ENCODE measurements around the gene WDR4. TPM values are rescaled to one million over a fixed set of nuclear protein-coding genes. Genes with fewer than 3 reads are reported as not detected.

WDR4 gene
- total and polyA plus RNA-seq, 5 donors = 3.7 to 7.7 (median 4.7) TPM

DNA sequence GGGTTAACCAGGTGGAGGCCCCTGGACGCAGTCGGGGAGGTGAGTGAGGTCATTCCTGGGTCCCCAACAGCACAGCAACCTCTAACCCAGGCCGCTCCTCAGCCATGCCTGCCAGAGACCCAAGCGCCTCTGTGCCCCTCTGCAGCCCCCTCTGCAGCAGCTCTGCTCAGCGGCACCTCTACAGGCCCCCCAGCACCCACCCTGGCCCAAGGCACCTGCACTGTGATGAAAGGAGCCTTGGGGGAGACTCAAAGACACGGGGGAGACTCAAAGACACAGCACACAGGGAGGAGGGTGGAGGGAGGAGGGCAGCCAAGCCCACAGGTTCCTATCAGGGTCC is 19.5 kb downstream of the WDR4 start:
- intact Hi-C loops (cut with DNase I) = no loop called here
- no peaks in the 10 kb centered on the region for H3K27me3 ChIP-seq (ENCODE audit: control insufficient read depth, insufficient read depth)
- H3K9me3 ChIP-seq (ENCODE audit: control insufficient read depth, low read length) = no peaks in the 10 kb centered on the region
- no peak overlapping the region for H3K4me3 ChIP-seq (ENCODE audit: low read length)
- no peaks in the 10 kb centered on the region for H3K4me1 ChIP-seq (ENCODE audit: control insufficient read depth, insufficient read depth, low read length)
- 92% methylated on average over 6 of the region's 6 CpGs for WGBS
- DNase-seq = peak in 1 of 3 donors; percentile 34
- ATAC-seq = no peak
- H3K27ac ChIP-seq (ENCODE audit: low read length) = no peak overlapping the region

DNA sequence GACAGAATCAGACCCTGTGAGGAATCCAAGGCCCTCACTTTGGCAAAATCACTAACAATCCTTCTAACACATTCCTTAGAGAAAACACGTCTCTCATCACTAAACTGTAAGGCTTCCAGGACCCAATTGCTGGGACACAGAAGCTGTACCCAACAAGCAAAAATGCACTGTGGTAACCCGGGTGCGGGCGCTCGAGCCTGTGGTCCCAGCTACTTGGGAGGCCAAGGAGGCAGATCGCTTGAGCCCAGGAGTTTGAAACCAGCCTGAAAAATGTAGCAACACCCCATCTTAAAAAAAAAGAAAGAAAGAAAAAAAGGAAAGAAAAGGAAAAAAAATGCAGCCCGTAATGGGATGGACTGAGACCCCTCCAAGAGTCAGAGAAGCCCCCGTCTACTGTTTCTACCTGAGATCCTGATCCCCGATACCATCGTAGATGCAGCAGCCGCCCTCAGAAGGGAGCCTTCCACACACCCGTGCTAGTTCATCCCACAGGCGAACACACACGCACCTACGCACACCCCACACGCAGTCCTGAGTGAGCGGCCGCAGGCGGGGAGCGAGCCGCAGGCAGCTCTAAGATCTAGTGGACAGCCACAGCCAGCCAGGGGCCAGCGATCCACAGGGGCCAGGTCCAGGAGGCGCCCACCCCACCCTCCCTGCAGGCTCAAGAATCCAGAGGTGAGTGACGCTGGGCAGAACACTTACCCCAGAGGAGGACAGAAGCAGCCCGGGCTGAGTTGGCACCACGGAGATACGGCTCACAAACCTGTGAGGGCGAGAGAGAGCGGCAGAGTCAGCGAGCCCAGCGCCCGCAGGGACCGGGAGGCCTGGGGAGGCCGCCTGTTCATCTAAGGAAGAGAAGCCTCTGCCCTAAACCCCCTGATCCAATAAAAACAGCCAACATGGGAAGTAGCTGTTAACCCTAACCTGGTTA is 20.1 kb downstream of the WDR4 start:
- DNase-seq (peak in 1 of 3 donors; percentile 29), ATAC-seq (no peak)
- Histone ChIP-seq H3K27me3 (ENCODE audit: control insufficient read depth, insufficient read depth) (no peaks in the 10 kb centered on the region), H3K4me3 (ENCODE audit: low read length) (no peak overlapping the region), H3K27ac (ENCODE audit: low read length) (no peak overlapping the region), H3K4me1 (ENCODE audit: control insufficient read depth, insufficient read depth, low read length) (no peaks in the 10 kb centered on the region), H3K9me3 (ENCODE audit: control insufficient read depth, low read length) (no peaks in the 10 kb centered on the region)
- intact Hi-C loops (cut with DNase I) = no loop called here
- 97% methylated on average over 34 of the region's 34 CpGs for WGBS

DNA sequence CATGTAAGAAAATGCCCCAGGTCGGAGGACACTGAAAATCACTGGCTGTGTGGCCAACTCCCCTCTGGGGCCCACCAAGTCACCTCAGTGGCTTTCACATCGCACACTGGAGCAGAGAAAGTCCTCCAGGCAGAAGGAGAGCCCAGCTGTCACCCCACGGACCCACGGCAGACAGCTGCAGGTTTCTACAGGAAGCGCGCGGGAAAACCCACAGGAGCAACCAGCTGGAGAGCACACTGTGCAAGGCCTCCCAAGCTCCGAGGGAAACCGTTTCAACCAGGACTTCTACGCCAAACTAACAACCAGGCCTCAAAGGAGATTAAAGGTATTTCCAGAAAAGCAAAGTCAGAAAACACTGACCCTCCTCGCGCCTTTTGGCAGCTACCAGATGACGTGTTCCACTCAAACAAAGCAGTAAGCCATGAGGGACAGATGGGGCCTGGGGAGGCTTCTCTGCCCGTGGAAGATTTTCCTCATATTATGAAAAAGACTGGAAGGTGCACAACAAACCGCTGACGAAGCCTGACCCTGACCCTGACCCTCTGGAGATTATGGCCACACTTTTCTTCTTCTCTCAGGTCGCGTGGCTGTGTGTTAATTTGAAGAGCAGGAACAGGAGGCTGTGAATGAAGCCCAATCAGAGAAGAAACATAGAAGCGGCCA is 21.0 kb downstream of the WDR4 start:
- H3K9me3 ChIP-seq (ENCODE audit: control insufficient read depth, low read length) = no peaks in the 10 kb centered on the region
- H3K4me3 ChIP-seq (ENCODE audit: low read length) = no peak overlapping the region
- H3K4me1 ChIP-seq (ENCODE audit: control insufficient read depth, insufficient read depth, low read length) = no peaks in the 10 kb centered on the region
- 91% methylated on average over 19 of the region's 19 CpGs for WGBS
- ATAC-seq (no peak), DNase-seq (peak in 1 of 3 donors; percentile 39)
- no peak overlapping the region for H3K27ac ChIP-seq (ENCODE audit: low read length)
- H3K27me3 ChIP-seq (ENCODE audit: control insufficient read depth, insufficient read depth) = no peaks in the 10 kb centered on the region
- intact Hi-C loops (cut with DNase I) = no loop called here

DNA sequence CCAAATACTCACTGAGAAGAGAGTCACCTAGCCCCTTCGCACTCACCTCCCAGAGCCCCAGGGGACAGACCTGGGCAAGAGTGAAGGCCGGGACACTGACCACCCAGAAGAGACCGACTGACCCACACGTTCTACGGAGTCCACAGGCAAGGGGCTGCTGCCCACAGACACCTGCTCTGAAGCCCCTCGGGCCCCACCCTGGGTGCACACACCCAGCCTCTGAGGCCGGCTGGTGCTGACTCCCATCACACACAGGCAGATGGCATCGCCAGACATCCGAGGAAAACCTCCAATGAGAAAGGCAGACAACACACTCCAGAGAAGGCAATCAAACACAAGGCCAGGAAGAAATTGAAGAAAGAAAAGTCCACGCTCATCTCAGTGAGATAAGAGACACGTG is 22.1 kb downstream of the WDR4 start:
- H3K9me3 ChIP-seq (ENCODE audit: control insufficient read depth, low read length) = no peaks in the 10 kb centered on the region
- H3K27me3 ChIP-seq (ENCODE audit: control insufficient read depth, insufficient read depth) = no peaks in the 10 kb centered on the region
- no peak for ATAC-seq
- no peaks in the 10 kb centered on the region for H3K4me1 ChIP-seq (ENCODE audit: control insufficient read depth, insufficient read depth, low read length)
- intact Hi-C loops (cut with DNase I) = no loop called here
- no peak overlapping the region for H3K4me3 ChIP-seq (ENCODE audit: low read length)
- DNase-seq = peak in 1 of 3 donors; percentile 35
- WGBS = 93% methylated on average over 11 of the region's 11 CpGs
- H3K27ac ChIP-seq (ENCODE audit: low read length) = no peak overlapping the region

DNA sequence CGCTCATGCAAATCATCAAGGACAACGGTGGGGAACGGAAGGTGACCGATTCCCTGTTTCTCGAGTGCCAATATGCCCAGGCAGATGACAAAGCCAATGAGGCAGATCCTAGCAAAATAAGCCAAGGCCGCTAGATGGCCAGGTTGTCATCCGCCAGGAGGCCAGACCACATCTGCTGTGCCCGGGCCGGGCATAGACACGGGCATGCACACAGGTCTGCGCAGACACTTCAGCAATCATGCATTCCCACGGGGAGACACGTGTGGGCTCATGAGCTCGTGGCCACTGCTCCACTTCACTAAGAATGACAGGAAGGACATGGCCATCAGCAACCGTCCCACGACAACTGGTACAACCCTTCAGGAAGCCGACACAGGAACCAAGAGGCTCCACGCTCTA is 23.4 kb downstream of the WDR4 start:
- DNase-seq (peak in 1 of 3 donors; percentile 21), ATAC-seq (no peak)
- H3K27ac ChIP-seq (ENCODE audit: low read length) = no peak overlapping the region
- H3K27me3 ChIP-seq (ENCODE audit: control insufficient read depth, insufficient read depth) = no peaks in the 10 kb centered on the region
- intact Hi-C loops (cut with DNase I) = no loop called here
- no peaks in the 10 kb centered on the region for H3K4me1 ChIP-seq (ENCODE audit: control insufficient read depth, insufficient read depth, low read length)
- no peak overlapping the region for H3K4me3 ChIP-seq (ENCODE audit: low read length)
- 86% methylated on average over 18 of the region's 18 CpGs for WGBS
- no peaks in the 10 kb centered on the region for H3K9me3 ChIP-seq (ENCODE audit: control insufficient read depth, low read length)

DNA sequence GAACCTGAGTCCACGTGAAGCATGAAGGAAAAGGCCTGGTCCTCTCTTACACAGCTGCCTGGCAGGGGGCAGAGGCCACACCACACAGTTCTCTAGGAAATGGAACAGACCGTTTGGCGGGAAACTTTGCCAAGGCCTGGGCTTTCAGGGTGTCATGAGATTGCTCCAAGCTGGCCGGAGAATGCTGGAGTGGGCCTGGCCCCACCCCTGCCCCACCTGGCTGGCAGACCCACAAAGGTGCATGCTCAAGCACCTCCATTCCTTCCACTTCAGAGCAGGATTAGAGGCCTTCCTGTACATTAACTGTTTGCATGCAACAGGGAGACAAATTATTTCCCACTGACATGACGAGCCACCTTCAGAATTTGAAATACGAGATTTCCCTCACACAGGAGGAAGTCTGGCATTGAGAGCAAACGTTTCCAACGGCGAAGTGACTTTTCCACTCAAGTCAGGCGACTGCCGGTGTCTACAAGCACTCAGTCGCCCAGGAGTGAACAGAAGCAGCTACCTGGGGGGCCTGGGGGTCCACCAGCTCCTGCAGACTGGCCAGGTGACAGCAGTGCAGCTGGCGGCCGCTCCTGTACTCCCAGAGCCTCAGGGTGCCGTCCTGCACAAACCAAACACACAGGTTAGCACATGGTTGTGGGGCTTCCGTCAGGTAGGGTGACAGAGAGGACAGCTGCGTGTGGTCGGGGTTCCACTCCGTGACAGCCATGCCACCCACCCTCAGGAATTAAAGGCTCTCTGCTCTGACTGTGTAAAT is 24.0 kb downstream of the WDR4 start:
- Histone ChIP-seq H3K27me3 (ENCODE audit: control insufficient read depth, insufficient read depth) (no peaks in the 10 kb centered on the region), H3K4me1 (ENCODE audit: control insufficient read depth, insufficient read depth, low read length) (no peaks in the 10 kb centered on the region), H3K4me3 (ENCODE audit: low read length) (no peak overlapping the region), H3K9me3 (ENCODE audit: control insufficient read depth, low read length) (no peaks in the 10 kb centered on the region), H3K27ac (ENCODE audit: low read length) (no peak overlapping the region)
- no peak for ATAC-seq
- intact Hi-C loops (cut with DNase I) = no loop called here
- WGBS = 88% methylated on average over 19 of the region's 19 CpGs
- peak in 1 of 3 donors; percentile 30 for DNase-seq

DNA sequence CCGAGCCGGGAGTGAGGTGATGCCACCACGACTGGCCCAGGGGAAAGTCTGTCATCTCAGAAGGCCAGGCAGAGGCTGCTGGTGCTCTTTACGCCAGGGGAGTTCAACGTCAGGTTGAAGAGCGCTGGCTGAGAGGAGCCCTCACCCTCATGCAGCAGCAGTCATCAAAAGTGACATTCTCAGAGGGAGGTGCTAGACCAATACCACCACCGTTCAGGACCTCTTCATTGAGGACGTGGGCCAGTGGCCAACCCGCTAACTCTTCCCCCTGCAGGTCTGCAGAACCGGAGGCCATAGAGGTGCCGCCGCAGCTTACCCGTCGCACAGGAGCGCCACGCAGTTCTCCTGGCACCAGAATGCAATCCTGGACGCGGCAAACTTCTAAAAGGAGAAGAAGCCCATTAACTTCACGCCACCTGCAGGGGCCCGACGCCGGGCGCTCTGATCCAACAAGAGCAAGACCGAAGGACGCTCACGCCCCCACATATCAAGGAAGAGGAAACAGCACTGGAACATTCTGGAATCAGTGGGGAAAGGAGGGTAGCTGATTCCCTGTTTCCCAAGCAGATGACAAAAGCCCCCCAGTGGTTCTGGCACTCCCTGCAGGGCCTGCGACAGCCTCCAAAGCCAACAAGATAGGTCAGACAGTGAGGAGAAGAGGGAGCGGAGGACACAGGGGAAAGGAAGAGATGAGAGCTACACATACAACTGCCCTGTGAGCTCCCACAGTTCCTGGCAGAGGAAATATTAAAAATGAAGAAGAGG is 24.9 kb downstream of the WDR4 start:
- Histone ChIP-seq H3K27ac (ENCODE audit: low read length) (no peak overlapping the region), H3K27me3 (ENCODE audit: control insufficient read depth, insufficient read depth) (no peaks in the 10 kb centered on the region), H3K4me1 (ENCODE audit: control insufficient read depth, insufficient read depth, low read length) (no peaks in the 10 kb centered on the region), H3K9me3 (ENCODE audit: control insufficient read depth, low read length) (no peaks in the 10 kb centered on the region), H3K4me3 (ENCODE audit: low read length) (no peak overlapping the region)
- DNase-seq = peak in 1 of 3 donors; percentile 10
- no peak for ATAC-seq
- WGBS = 94% methylated on average over 28 of the region's 28 CpGs
- intact Hi-C loops (cut with DNase I) = no loop called here

DNA sequence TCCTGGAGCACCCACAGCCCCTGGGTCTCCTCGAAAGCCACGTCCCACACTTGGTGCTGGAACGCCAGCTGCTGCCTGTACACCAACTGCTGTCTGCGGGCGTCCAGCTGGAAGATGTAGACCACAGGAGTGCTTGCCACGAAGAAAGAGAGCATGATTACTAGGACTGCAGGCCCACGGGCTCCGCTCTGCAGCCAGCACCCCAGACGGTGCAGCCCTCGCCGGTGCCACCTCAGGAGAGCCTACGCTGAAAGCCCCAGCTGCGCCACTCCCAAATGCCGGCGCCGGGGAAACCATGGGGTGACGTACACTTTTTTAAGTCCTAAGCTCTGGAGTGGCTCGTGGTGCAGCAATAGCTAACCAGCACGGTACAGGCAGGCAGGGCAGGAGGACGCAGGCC is 25.7 kb downstream of the WDR4 start:
- Histone ChIP-seq H3K9me3 (ENCODE audit: control insufficient read depth, low read length) (no peaks in the 10 kb centered on the region), H3K27me3 (ENCODE audit: control insufficient read depth, insufficient read depth) (no peaks in the 10 kb centered on the region), H3K4me3 (ENCODE audit: low read length) (no peak overlapping the region), H3K4me1 (ENCODE audit: control insufficient read depth, insufficient read depth, low read length) (no peaks in the 10 kb centered on the region), H3K27ac (ENCODE audit: low read length) (no peak overlapping the region)
- peak in 1 of 3 donors; percentile 37 for DNase-seq
- 96% methylated on average over 20 of the region's 20 CpGs for WGBS
- intact Hi-C loops (cut with DNase I) = no loop called here
- no peak for ATAC-seq

DNA sequence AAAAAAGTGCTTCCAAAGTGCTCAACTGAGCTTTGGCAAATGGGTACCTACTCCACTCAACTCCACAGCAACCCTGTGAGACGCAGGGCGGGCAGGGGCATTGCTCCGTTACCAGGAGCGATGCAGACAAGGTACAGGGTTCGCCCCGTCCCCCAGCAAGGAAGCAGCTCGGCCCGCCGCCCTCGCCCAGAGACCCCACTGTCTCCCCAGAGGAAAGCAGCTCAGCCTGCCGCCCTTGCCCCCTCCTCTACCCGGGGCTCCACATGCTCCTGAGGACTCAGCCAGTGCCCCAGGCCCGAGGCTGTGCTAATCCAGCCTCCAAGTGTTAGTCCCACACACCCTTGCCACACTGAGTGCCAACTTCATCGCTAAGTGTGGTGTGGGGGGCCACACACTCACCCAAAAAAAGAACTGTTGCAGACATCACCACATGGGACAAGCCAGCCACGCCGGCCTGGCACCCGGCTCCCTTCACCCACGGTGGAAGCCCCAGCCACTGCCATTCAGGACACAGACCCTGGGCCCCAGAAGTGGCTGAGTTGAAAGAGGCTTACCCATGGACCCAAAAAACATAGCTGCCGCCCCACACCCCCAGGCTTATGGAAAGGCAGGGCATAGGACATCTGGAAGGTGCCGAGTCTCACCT is 26.3 kb downstream of the WDR4 start:
- intact Hi-C loops (cut with DNase I) = no loop called here
- DNase-seq (peak in 1 of 3 donors; percentile 43), ATAC-seq (peak in 1 of 2 donors; percentile 16)
- no peaks in the 10 kb centered on the region for H3K4me1 ChIP-seq (ENCODE audit: control insufficient read depth, insufficient read depth, low read length)
- H3K27ac ChIP-seq (ENCODE audit: low read length) = no peak overlapping the region
- no peaks in the 10 kb centered on the region for H3K9me3 ChIP-seq (ENCODE audit: control insufficient read depth, low read length)
- no peak overlapping the region for H3K4me3 ChIP-seq (ENCODE audit: low read length)
- 98% methylated on average over 20 of the region's 20 CpGs for WGBS
- no peaks in the 10 kb centered on the region for H3K27me3 ChIP-seq (ENCODE audit: control insufficient read depth, insufficient read depth)
